ENCODE measurements around the gene ZNF497. TPM values are rescaled to one million over a fixed set of nuclear protein-coding genes. Genes with fewer than 3 reads are reported as not detected.

The ZNF497 gene
- total and polyA plus RNA-seq, 9 of the 15 experiments (the other 6 are each of a cell fraction or from before 2014, with no cell fraction given), result 0.06 to 0.98 (median 0.44) TPM; not detected in 1

GRCh38 chr19:58305065-58305931, 57.3 kb downstream of the ZNF497 start, which contains the start of gene ERVK3-1 (continued):
- no peak for TF ChIP-seq ELK3 (CRISPR knock-in tag; IDR thresholded peaks at IDR 0.05)
- no peak for TF ChIP-seq IRF1 (CRISPR knock-in tag; IDR thresholded peaks at IDR 0.05; ENCODE audit: borderline replicate concordance)
- no peak for TF ChIP-seq KHSRP (IDR thresholded peaks at IDR 0.05)
- no peak for TF ChIP-seq POLR3A (IDR thresholded peaks at IDR 0.05; ENCODE audit: borderline replicate concordance, extremely low read depth, insufficient read depth, insufficient read length)
- TF ChIP-seq SMAD4 (CRISPR knock-in tag; conservative IDR thresholded peaks at IDR 0.05), result 0 out of 2 replicates have a peak, but pooled peaks have one; percentile 52
- no peak for TF ChIP-seq ZBTB34 (CRISPR knock-in tag; IDR thresholded peaks at IDR 0.05)
- no peak for TF ChIP-seq ATF3 (IDR thresholded peaks at IDR 0.05)
- TF ChIP-seq ATF3 (CRISPR knock-in tag; conservative IDR thresholded peaks at IDR 0.05), result no peak
- TF ChIP-seq KDM2B (CRISPR knock-in tag; IDR thresholded peaks at IDR 0.05), result no peak
- TF ChIP-seq POLR2B (IDR thresholded peaks at IDR 0.05; ENCODE audit: low read depth, partially characterized antibody), result peak; percentile 98
- no peak for TF ChIP-seq ZNF780A (CRISPR knock-in tag; IDR thresholded peaks at IDR 0.05)
- TF ChIP-seq MCM5 (IDR thresholded peaks at IDR 0.05; ENCODE audit: low read depth), result no peak
- peak; percentile 79; the same call in 1 of the 2 replicates for TF ChIP-seq THRB (CRISPR knock-in tag; conservative IDR thresholded peaks at IDR 0.05)
- no peak for TF ChIP-seq HEY1 (CRISPR knock-in tag; IDR thresholded peaks at IDR 0.05; ENCODE audit: borderline replicate concordance)
- TF ChIP-seq POLR2AphosphoS2 (IDR thresholded peaks at IDR 0.05; ENCODE audit: low read length), result no peak; the same call in 1 of the 2 replicates
- TF ChIP-seq STAT5B (CRISPR knock-in tag; IDR thresholded peaks at IDR 0.05), result no peak
- no peak; the same call in 1 of the 2 replicates for TF ChIP-seq SMC3 (conservative IDR thresholded peaks at IDR 0.05; ENCODE audit: insufficient read depth, low read depth, low read length)
- peak; percentile 97 for TF ChIP-seq PHF8 (IDR thresholded peaks at IDR 0.05; ENCODE audit: borderline replicate concordance, low read length)
- TF ChIP-seq ZNF785 (CRISPR knock-in tag; IDR thresholded peaks at IDR 0.05), result no peak
- peak; percentile 86 for TF ChIP-seq ZNF24 (IDR thresholded peaks at IDR 0.05)

Data from K562 (cell line).